Karpas-422 (cell line): Measurements from ENCODE around the gene DACT3. TPM values are rescaled to one million over a fixed set of nuclear protein-coding genes. Genes with fewer than 3 reads are reported as not detected.
A peak's percentile ranks its signal among the peaks of the same experiment; 100 is the strongest.

ENCODE experiments used
- DNase-seq: peaks from one replicate; pipeline ENCODE4 v3.0.0-alpha.2; 2015
- H2AFZ ChIP-seq: fragments of 200-600 bp; sonication (generic); 2 replicates; pipeline ENCODE4 v1.6.1; 2014; ENCODE audit warnings: antibody characterized with exemption, low read length, mixed read lengths
- H3K27ac ChIP-seq: fragments of 200-600 bp; sonication (generic); 2 replicates; pipeline ENCODE4 v1.5.1; 2014; ENCODE audit warnings: mild to moderate bottlenecking, low read length, moderate library complexity
- H3K27me3 ChIP-seq: fragments of 200-600 bp; sonication (generic); 2 replicates; pipeline ENCODE4 v1.6.1; 2014; ENCODE audit warnings: low read length, mixed read lengths
- H3K36me3 ChIP-seq: fragments of 200-600 bp; sonication (generic); 2 replicates; pipeline ENCODE4 v1.6.1; 2014; ENCODE audit warnings: low read length, mixed read lengths; ENCODE audit not compliant: insufficient read depth
- H3K4me1 ChIP-seq: fragments of 200-600 bp; sonication (generic); 2 replicates; pipeline ENCODE4 v1.6.1; 2014; ENCODE audit warnings: mild to moderate bottlenecking, low read length, mixed read lengths
- H3K4me2 ChIP-seq: fragments of 200-600 bp; sonication (generic); 2 replicates; pipeline ENCODE4 v1.6.1; 2014; ENCODE audit warnings: low read length, low read depth, mild to moderate bottlenecking; ENCODE audit not compliant: poor library complexity, severe bottlenecking
- H3K4me3 ChIP-seq: fragments of 200-600 bp; sonication (generic); 2 replicates; pipeline ENCODE4 v1.5.1; 2014; ENCODE audit warnings: mild to moderate bottlenecking, antibody characterized with exemption, low read length, mixed read lengths
- H3K79me2 ChIP-seq: fragments of 200-600 bp; sonication (generic); 2 replicates; pipeline ENCODE4 v1.6.1; 2014; ENCODE audit warnings: mild to moderate bottlenecking, low read length, mixed read lengths
- H3K9ac ChIP-seq: fragments of 200-600 bp; sonication (generic); 2 replicates; pipeline ENCODE4 v1.6.0; 2014; ENCODE audit warnings: low read length
- H3K9me2 ChIP-seq: fragments of 200-600 bp; sonication (generic), shearing (Covaris generic); replicated peaks from 2 replicates; pipeline ENCODE4 v1.6.0; 2014; ENCODE audit warnings: mild to moderate bottlenecking, low read length, moderate library complexity; ENCODE audit not compliant: insufficient read depth
- H3K9me3 ChIP-seq: fragments of 300-700, 200-600 bp; sonication (generic); 2 replicates; pipeline ENCODE4 v1.6.1; 2014; ENCODE audit warnings: low read length, mixed read lengths
- H4K20me1 ChIP-seq: fragments of 200-600 bp; sonication (generic); 2 replicates; pipeline ENCODE4 v1.6.1; 2014; ENCODE audit warnings: mild to moderate bottlenecking, antibody characterized with exemption, low read length, low read depth; ENCODE audit not compliant: insufficient read depth
- total RNA-seq: library from RNA; depleted of rRNA; stranded (reverse); fragments of >200 nt; shearing (Covaris generic); gene quantifications from 2 replicates; pipeline ENCODE4 v1.2.3, GENCODE V29; 2014; ENCODE audit warnings: low replicate concordance

The DACT3 gene
- total RNA-seq, 1 experiment from 2014 or later = 0.19 TPM

DNA sequence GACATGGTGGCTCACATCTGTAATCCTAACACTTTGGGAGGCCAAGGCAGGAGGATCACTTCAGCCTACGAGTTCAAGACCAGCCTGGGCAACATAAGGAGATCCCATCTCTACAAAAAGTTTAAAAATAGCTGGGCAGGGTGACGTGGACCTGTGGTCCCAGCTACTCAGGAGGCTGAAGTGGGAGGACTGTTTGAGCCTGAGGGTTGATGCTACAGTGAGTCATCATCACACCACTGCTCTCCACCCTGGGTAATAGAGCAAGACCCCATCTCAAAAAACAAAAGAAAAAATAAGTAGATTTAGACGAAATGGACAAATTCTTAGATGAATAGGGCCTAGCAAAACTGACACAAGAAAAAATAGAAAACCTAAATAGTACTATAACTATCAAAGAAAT is 14.6 kb downstream of the DACT3 start:
- no peaks in the 10 kb centered on the region for H3K9me2 ChIP-seq
- H3K27me3 ChIP-seq = no peaks in the 10 kb centered on the region
- H3K4me2 ChIP-seq = no peak overlapping the region
- DNase-seq = no peak
- no peaks in the 10 kb centered on the region for H3K36me3 ChIP-seq
- H2AFZ ChIP-seq = no peak overlapping the region
- no peaks in the 10 kb centered on the region for H3K79me2 ChIP-seq
- H3K4me1 ChIP-seq = no peaks in the 10 kb centered on the region
- no peaks in the 10 kb centered on the region for H4K20me1 ChIP-seq
- H3K9ac ChIP-seq = no peak overlapping the region
- H3K27ac ChIP-seq = no peak overlapping the region
- no peak overlapping the region for H3K4me3 ChIP-seq
- H3K9me3 ChIP-seq = no peaks in the 10 kb centered on the region

DNA sequence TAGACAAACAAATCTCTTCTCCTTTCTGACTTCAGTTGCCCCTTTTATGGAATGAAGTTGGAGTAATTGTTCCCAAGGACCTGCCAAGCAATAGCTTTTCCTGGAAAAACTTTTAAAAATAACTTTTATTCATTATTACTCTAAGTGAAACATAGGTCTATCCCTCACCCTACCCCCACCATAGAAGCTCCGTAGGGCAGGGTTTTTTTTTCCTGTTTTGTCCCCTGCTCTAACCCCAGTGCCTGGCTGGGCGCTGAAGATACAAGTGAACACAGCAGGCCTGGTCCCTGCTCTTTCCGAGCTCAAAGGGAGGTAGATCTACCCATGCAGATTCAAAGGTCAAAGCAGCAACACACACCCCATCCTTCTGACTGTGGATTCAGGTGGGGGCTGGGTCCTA is 16.3 kb downstream of the DACT3 start:
- Histone ChIP-seq H3K27me3 (no peaks in the 10 kb centered on the region), H3K27ac (no peak overlapping the region), H3K4me2 (no peak overlapping the region), H3K79me2 (no peaks in the 10 kb centered on the region), H3K9ac (no peak overlapping the region), H3K9me3 (no peaks in the 10 kb centered on the region), H3K4me3 (no peak overlapping the region), H2AFZ (no peak overlapping the region), H3K4me1 (no peaks in the 10 kb centered on the region), H3K36me3 (no peaks in the 10 kb centered on the region), H4K20me1 (0 out of 2 replicates have a peak, but pooled peaks cover under 1% of the 10 kb centered on the region), H3K9me2 (no peaks in the 10 kb centered on the region)
- no peak for DNase-seq

DNA sequence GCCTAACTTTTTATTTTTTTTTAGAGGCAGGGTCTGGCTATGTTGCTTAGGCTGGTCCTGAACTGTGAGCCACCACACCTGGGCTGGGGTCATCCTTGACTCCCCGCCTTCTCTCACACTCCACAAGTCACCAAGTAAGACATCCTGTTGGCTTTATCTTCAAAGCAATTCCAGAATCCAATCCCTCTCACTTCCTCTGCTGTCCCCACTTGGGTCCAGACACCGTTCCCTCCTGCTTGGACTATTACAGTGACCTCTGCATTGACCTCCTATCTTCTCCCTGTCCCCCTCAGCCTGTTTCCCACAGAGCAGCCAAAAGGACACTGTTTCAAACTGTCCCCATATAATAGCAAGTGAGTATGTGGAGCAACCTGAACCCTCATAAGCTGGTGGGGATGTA is 20.3 kb downstream of the DACT3 start:
- no peaks in the 10 kb centered on the region for H3K79me2 ChIP-seq
- no peak overlapping the region for H3K9ac ChIP-seq
- peaks cover 27% of the 10 kb centered on the region for H3K4me1 ChIP-seq
- no peak for DNase-seq
- no peaks in the 10 kb centered on the region for H3K9me2 ChIP-seq
- H3K9me3 ChIP-seq = no peaks in the 10 kb centered on the region
- H3K27ac ChIP-seq = no peak overlapping the region
- H4K20me1 ChIP-seq = 0 out of 2 replicates have a peak, but pooled peaks cover 5% of the 10 kb centered on the region
- 0 out of 2 replicates have a peak, but pooled peaks cover 3% of the 10 kb centered on the region for H3K27me3 ChIP-seq
- H3K36me3 ChIP-seq = no peaks in the 10 kb centered on the region
- H2AFZ ChIP-seq = no peak overlapping the region
- H3K4me3 ChIP-seq = no peak overlapping the region
- H3K4me2 ChIP-seq = no peak overlapping the region

DNA sequence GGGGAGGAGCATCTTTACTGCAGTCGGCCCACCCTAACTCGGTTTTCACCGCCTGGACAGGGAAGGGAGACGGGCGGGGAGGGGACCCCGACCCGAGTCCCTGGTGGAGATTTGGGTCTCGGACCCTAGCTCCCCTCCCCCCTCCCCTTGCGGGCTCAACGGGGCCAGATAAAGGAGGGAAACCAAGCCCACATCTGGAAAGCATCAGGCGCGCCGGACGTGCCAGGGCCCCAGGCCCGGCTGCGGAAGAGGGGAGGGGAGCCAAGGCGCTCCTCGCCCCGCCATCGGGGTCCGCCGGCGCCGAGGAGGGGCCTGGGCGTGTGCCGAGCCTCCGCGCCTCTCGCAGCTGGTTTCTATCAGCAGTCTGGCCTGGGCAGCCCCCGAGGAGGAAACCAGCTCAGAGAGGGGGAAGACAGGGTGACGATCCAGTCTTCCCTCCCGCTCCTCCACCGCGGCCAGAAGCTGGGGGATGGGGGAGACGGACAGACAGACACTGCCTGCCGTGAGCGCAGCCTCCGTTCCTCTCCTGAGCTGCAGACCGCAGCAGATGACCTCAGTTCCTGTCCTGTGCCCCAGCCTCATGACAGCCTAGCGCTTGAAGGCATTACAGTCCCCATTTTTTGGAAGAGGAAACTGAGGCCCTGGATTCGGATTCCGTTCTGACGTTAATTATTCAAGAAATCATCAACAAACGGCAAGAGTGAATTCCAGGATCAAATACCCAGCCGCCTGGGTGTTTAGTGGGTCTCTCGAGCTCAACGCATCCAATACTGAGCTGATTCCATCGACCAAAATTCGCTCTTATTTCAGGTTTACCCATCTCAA is 21.4 kb downstream of the DACT3 start:
- H4K20me1 ChIP-seq = 0 out of 2 replicates have a peak, but pooled peaks cover 5% of the 10 kb centered on the region
- H3K9me2 ChIP-seq = no peaks in the 10 kb centered on the region
- H3K4me1 ChIP-seq = peaks cover 34% of the 10 kb centered on the region
- no peaks in the 10 kb centered on the region for H3K36me3 ChIP-seq
- H3K27me3 ChIP-seq = 0 out of 2 replicates have a peak, but pooled peaks cover 3% of the 10 kb centered on the region
- no peak overlapping the region for H3K9ac ChIP-seq
- DNase-seq = no peak
- no peaks in the 10 kb centered on the region for H3K9me3 ChIP-seq
- H3K4me3 ChIP-seq = peak overlapping the region; percentile 30; the same call in 1 of the 2 replicates
- H3K4me2 ChIP-seq = peak overlapping the region; percentile 53
- no peak overlapping the region for H2AFZ ChIP-seq
- no peak overlapping the region for H3K27ac ChIP-seq
- no peaks in the 10 kb centered on the region for H3K79me2 ChIP-seq

DNA sequence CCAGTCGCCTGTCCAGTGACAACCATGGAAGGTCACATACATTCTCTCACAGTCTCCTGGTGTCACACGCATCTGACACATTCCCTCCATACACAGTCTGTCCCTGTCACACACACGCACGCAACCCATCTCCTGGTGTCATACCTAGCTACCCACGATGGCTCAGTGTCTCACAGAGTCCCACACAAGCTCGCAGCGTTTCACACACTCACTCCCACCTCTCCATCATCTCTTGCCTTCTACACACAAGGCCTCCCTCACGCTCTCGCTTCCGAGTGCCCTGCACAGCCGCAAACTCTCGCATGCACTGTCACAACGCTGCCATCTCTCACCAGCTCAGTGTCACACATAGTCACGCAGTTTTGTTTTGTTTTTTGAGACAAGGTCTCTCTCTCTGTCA is 23.8 kb downstream of the DACT3 start:
- 0 out of 2 replicates have a peak, but pooled peaks cover 3% of the 10 kb centered on the region for H3K27me3 ChIP-seq

DNA sequence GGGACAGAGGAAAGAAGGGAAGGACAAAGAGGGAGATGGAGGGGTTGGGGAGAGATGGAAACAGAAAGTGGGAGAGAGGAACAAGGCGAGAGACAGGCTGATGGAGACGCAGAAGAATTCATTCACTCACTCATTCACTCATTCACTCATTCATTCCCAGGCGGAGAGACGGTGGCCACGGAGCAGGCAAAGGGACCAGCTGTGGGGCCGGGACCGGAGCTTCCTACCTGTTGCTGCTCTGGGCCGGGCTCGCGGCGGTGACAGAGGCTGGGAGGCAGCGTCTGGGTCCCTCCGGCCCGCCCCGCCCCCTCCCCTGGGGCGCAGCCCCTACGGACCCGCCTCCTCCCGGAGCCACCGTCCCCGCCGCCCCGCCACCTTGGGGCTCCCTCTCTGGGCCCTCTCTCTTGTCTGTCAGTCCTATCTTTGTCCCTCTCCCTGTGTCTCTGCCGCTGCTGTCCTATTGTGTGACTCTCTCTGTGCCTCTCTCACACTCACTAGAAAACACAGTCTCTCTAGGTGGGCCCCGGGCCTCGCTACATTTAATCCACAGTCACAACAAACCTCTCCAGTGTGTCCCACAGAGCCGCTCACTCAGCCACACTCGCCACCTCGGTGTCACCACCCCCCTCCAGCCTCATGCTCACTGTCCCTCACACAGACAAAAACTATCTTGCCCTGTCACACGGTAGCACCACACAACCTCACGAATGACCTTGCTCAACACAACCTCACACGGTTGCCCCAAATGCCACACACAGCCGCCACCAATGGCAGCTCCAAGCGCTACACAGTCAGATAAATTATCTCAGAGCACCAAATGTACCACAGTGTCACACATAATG is 24.8 kb downstream of the DACT3 start, which contains the start of gene GNG8:
GNG8 (minus strand) TSS at position 283 of the 842 bp plus-strand sequence. CDS start 1,520 bp downstream, outside the sequence.
- no peaks in the 10 kb centered on the region for H3K36me3 ChIP-seq
- H3K27ac ChIP-seq = no peak within 1 kb of the TSS
- 0 out of 2 replicates have a peak, but pooled peaks cover 5% of the 10 kb centered on the region for H4K20me1 ChIP-seq
- peak; percentile 67 for DNase-seq
- no peak within 1 kb of the TSS for H2AFZ ChIP-seq
- H3K27me3 ChIP-seq = 0 out of 2 replicates have a peak, but pooled peaks cover 3% of the 10 kb centered on the region
- H3K9ac ChIP-seq = no peak within 1 kb of the TSS
- peak within 1 kb of the TSS; percentile 25; the same call in 1 of the 2 replicates for H3K4me3 ChIP-seq
- H3K9me2 ChIP-seq = no peaks in the 10 kb centered on the region
- H3K79me2 ChIP-seq = no peaks in the 10 kb centered on the region
- peak within 1 kb of the TSS; percentile 57 for H3K4me2 ChIP-seq
- no peaks in the 10 kb centered on the region for H3K9me3 ChIP-seq
- H3K4me1 ChIP-seq = peaks cover 47% of the 10 kb centered on the region

More for the DNA sequence above, 23.8 kb downstream of the DACT3 start:
- Histone ChIP-seq H3K4me2 (no peak overlapping the region), H3K9me2 (no peaks in the 10 kb centered on the region), H3K79me2 (no peaks in the 10 kb centered on the region), H4K20me1 (0 out of 2 replicates have a peak, but pooled peaks cover 5% of the 10 kb centered on the region), H3K9me3 (no peaks in the 10 kb centered on the region), H3K9ac (no peak overlapping the region), H2AFZ (no peak overlapping the region), H3K36me3 (no peaks in the 10 kb centered on the region), H3K4me1 (peaks cover 47% of the 10 kb centered on the region), H3K4me3 (no peak overlapping the region), H3K27ac (no peak overlapping the region)
- no peak for DNase-seq

DNA sequence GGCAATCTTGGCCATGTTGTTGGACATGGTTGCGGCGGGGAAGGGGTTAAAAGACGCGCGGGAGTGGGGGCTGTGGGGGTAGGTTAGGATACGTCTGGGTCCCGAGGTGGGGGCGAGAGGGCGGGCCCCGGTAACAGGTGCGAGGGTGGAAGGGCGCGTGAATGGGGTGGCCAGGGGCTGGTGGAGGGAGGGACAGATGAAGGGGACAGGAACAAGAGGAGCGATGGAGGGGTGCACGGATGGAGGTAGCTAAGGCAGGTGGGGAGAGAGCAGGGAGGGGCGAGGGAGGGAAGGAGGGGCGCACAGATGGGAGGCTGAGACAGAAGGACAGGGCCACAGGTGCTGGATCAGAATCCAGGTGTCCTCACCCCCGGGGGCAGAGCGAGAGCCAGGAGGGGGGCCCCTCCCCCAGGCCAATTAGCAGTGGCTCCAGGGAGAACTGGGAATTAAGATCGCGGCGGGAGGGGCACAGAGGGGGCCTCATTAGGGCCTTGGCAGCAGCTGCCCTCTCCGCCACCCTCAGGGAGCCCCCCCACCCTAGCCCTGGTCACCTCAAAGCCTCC is 26.2 kb downstream of the DACT3 start:
- Histone ChIP-seq H3K9ac (no peak overlapping the region), H3K4me1 (peaks cover 47% of the 10 kb centered on the region), H3K4me3 (no peak overlapping the region; the same call in 1 of the 2 replicates), H3K36me3 (no peaks in the 10 kb centered on the region), H3K4me2 (peak overlapping the region; percentile 57), H3K79me2 (no peaks in the 10 kb centered on the region), H2AFZ (no peak overlapping the region), H3K9me2 (no peaks in the 10 kb centered on the region), H3K27me3 (0 out of 2 replicates have a peak, but pooled peaks cover 3% of the 10 kb centered on the region), H3K9me3 (no peaks in the 10 kb centered on the region), H3K27ac (no peak overlapping the region), H4K20me1 (0 out of 2 replicates have a peak, but pooled peaks cover 4% of the 10 kb centered on the region)
- DNase-seq = peak; percentile 50
